Camera-type eye (tissue), 1 donor: ENCODE results near the gene UGT2B11. TPM values are rescaled to one million over a fixed set of nuclear protein-coding genes. Genes with fewer than 3 reads are reported as not detected.

Experiments used
- total RNA-seq: library from RNA; depleted of rRNA; stranded (reverse); fragments of >200 nt; gene quantifications from one replicate; pipeline ENCODE4 v1.2.3, GENCODE V29; 2014

UGT2B11 gene
- not detected for total RNA-seq

DNA sequence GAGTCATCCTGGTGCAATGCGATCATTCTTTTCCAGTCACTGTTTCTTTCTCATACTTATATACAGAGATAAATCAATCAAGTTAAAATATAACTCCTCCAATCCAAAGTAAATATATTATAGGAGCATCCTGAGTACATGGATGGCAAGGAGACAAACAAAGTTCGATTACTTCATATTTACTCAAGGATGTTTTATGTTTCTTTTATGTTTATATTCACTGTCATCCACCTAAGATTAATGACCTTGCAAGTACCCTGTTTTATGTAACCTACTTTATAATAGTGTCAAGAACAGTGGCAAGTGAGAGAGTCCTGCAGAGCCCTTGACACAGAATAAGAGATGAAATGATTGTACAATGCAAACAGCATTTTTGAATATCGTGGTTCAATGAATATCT lies at the start of gene UGT2B11:
UGT2B11 (minus strand) TSS at position 33 of the 400 bp plus-strand sequence; CDS start at position 7, 26 bp downstream.

Other genes with a start within 250 kb of the UGT2B11 start
- 0.71 TPM for gene UGT2B7, start 118.3 kb downstream of the UGT2B11 start, total RNA-seq
- not detected for gene UGT2B28, start 65.7 kb upstream of the UGT2B11 start, total RNA-seq